OCI-LY1 (cell line): ENCODE measurements around the gene GNAL.
"Not testable (repeated sequence)": the region's sequence is repeated elsewhere in the genome, so short reads cannot be mapped to it uniquely, and the experiment has no call there.

Source experiments
- H2AFZ ChIP-seq: fragments of 200-600 bp; sonication (generic), shearing (Covaris generic); 2 replicates; pipeline ENCODE4 v1.6.0; 2014; ENCODE audit warnings: antibody characterized with exemption, mild to moderate bottlenecking, low read length
- H3F3A ChIP-seq: fragments of 200-600 bp; sonication (generic), shearing (Covaris generic); 2 replicates; pipeline ENCODE4 v1.6.0; 2014; ENCODE audit warnings: mild to moderate bottlenecking, antibody characterized with exemption, low read length, moderate library complexity; ENCODE audit not compliant: insufficient read depth
- H3K27ac ChIP-seq: fragments of 200-600 bp; sonication (generic); 2 replicates; pipeline ENCODE4 v1.5.1; 2014; ENCODE audit warnings: low read length, mixed run types, mild to moderate bottlenecking, low read depth; ENCODE audit not compliant: poor library complexity, severe bottlenecking
- H3K27me3 ChIP-seq: fragments of 200-600 bp; sonication (generic); 2 replicates; pipeline ENCODE4 v1.6.0; 2014; ENCODE audit warnings: antibody characterized with exemption, mild to moderate bottlenecking, low read length, moderate library complexity; ENCODE audit not compliant: insufficient read depth
- H3K36me3 ChIP-seq: fragments of 200-600 bp; sonication (generic); 2 replicates; pipeline ENCODE4 v1.6.1; 2014; ENCODE audit warnings: mild to moderate bottlenecking, antibody characterized with exemption, low read length, moderate library complexity, mixed read lengths; ENCODE audit not compliant: insufficient read depth
- H3K4me1 ChIP-seq: fragments of 200-600 bp; sonication (generic); 2 replicates; pipeline ENCODE4 v1.5.1; 2014; ENCODE audit warnings: mild to moderate bottlenecking, low read length, moderate library complexity; ENCODE audit not compliant: insufficient read depth, severe bottlenecking
- H3K4me2 ChIP-seq: fragments of 200-600 bp; sonication (generic), shearing (Covaris generic); 2 replicates; pipeline ENCODE4 v1.6.1; 2014; ENCODE audit warnings: low read length
- H3K4me3 ChIP-seq: fragments of 200-600 bp; sonication (generic); 2 replicates; pipeline ENCODE4 v1.5.1; 2014; ENCODE audit warnings: low read length, low read depth, mild to moderate bottlenecking, mixed read lengths; ENCODE audit not compliant: poor library complexity, severe bottlenecking
- H3K79me2 ChIP-seq: fragments of 200-600 bp; shearing (Covaris generic); 2 replicates; pipeline ENCODE4 v1.6.1; 2016; ENCODE audit warnings: mixed run types, low read length, mixed read lengths; ENCODE audit not compliant: insufficient read depth
- H3K9ac ChIP-seq: fragments of 200-600 bp; sonication (generic), shearing (Covaris generic); 2 replicates; pipeline ENCODE4 v1.6.1; 2014; ENCODE audit warnings: mild to moderate bottlenecking, low read length, mixed read lengths
- H3K9me2 ChIP-seq: fragments of 200-600 bp; sonication (generic), shearing (Covaris generic); 2 replicates; pipeline ENCODE4 v1.6.1; 2014; ENCODE audit warnings: low read depth, mild to moderate bottlenecking, low read length, mixed read lengths
- H3K9me3 ChIP-seq: fragments of 200-600 bp; shearing (Covaris generic); 2 replicates; pipeline ENCODE4 v1.6.1; 2014; ENCODE audit warnings: low read length, mixed read lengths
- H4K20me1 ChIP-seq: fragments of 200-600 bp; sonication (generic), shearing (Covaris generic); 2 replicates; pipeline ENCODE4 v1.6.0; 2016; ENCODE audit warnings: mild to moderate bottlenecking, low read length; ENCODE audit not compliant: insufficient read depth
- CTCF ChIP-seq: fragments of 200-600 bp; sonication (generic), shearing (Covaris generic); IDR thresholded peaks from 2 replicates; pipeline ENCODE4 v1.5.1; 2017; ENCODE audit warnings: mild to moderate bottlenecking, antibody characterized with exemption, low read length, moderate library complexity, mixed read lengths
- EZH2 ChIP-seq: fragments of 200-600 bp; sonication (generic), shearing (Covaris generic); IDR thresholded peaks from 2 replicates; pipeline ENCODE4 v1.8.0; 2017; ENCODE audit warnings: borderline replicate concordance, mixed run types, mild to moderate bottlenecking, antibody characterized with exemption, low read length, moderate library complexity, mixed read lengths

GNAL gene

GRCh38 chr18:11678211-11678610 is 10.9 kb upstream of the GNAL start:
- H3K4me3 ChIP-seq: no peak overlapping the region
- H3K4me1 ChIP-seq: no peaks in the 10 kb centered on the region
- H3K36me3 ChIP-seq: no peaks in the 10 kb centered on the region
- H3K9ac ChIP-seq: no peak overlapping the region
- H3K27me3 ChIP-seq: no peaks in the 10 kb centered on the region
- no peaks in the 10 kb centered on the region for H3F3A ChIP-seq
- H3K79me2 ChIP-seq: no peaks in the 10 kb centered on the region
- no peak overlapping the region for H3K4me2 ChIP-seq
- no peaks in the 10 kb centered on the region for H4K20me1 ChIP-seq
- H3K9me3 ChIP-seq: no peaks in the 10 kb centered on the region
- no peak overlapping the region for H2AFZ ChIP-seq
- no peaks in the 10 kb centered on the region for H3K9me2 ChIP-seq
- TF ChIP-seq CTCF (no peak), EZH2 (no peak)
- H3K27ac ChIP-seq: no peak overlapping the region

- Histone ChIP-seq H3K4me3 (peak overlapping the region; percentile 43), H3F3A (no peaks in the 10 kb centered on the region), H3K9me2 (no peaks in the 10 kb centered on the region), H3K9me3 (no peaks in the 10 kb centered on the region), H3K4me1 (peaks cover 8% of the 10 kb centered on the region), H3K27me3 (peaks cover 9% of the 10 kb centered on the region; the same call in 1 of the 2 replicates), H3K4me2 (peak overlapping the region; percentile 63), H3K79me2 (no peaks in the 10 kb centered on the region), H2AFZ (no peak overlapping the region), H3K9ac (no peak overlapping the region; the same call in 1 of the 2 replicates), H3K36me3 (no peaks in the 10 kb centered on the region), H4K20me1 (no peaks in the 10 kb centered on the region), H3K27ac (no peak overlapping the region)
- no peak for TF ChIP-seq EZH2
- no peak for TF ChIP-seq CTCF
These were observed 853 bp downstream of the GNAL start for GRCh38 chr18:11689669-11690565.

- H3K9ac ChIP-seq, H3K27me3 ChIP-seq, H3K9me3 ChIP-seq, H3K4me2 ChIP-seq, H3F3A ChIP-seq, H3K27ac ChIP-seq, H3K4me1 ChIP-seq, H3K36me3 ChIP-seq, H4K20me1 ChIP-seq, H2AFZ ChIP-seq, H3K79me2 ChIP-seq, H3K9me2 ChIP-seq, H3K4me3 ChIP-seq: not testable (repeated sequence)
These were observed 1.6 kb downstream of the GNAL start for GRCh38 chr18:11690660-11691059.

- Histone ChIP-seq H3K79me2 (no peaks in the 10 kb centered on the region), H3K27me3 (peaks cover 4% of the 10 kb centered on the region; the same call in 1 of the 2 replicates), H4K20me1 (no peaks in the 10 kb centered on the region), H3K4me2 (no peak overlapping the region), H3K9me3 (no peaks in the 10 kb centered on the region), H3K27ac (no peak overlapping the region), H3K9ac (no peak overlapping the region), H3K4me3 (no peak overlapping the region), H3K9me2 (no peaks in the 10 kb centered on the region), H3K36me3 (no peaks in the 10 kb centered on the region), H3F3A (no peaks in the 10 kb centered on the region), H2AFZ (no peak overlapping the region), H3K4me1 (no peaks in the 10 kb centered on the region)
- TF ChIP-seq EZH2: no peak
- TF ChIP-seq CTCF: no peak
These were observed 6.7 kb downstream of the GNAL start for GRCh38 chr18:11695736-11696135.
